B cell (primary cell): ENCODE results near the gene PTCRA. TPM values are rescaled to one million over a fixed set of nuclear protein-coding genes. Genes with fewer than 3 reads are reported as not detected.

Experiments used
- ATAC-seq: fragments of 200-7000 bp; cut with Tn5 transposase; one replicate; pipeline ENCODE4 v1.10.0; 2021; ENCODE audit warnings: low read depth, mild to moderate bottlenecking, moderate number of reproducible peaks, moderate library complexity
- CTCF ChIA-PET: fragments of 350-600 bp; sonication (Branson Sonifier 250); formaldehyde crosslinking; loops from one replicate; lab custom pipeline; 2021; ENCODE audit warnings: antibody characterized with exemption, inconsistent platforms; lab: Charles Lee
- POLR2A ChIA-PET: fragments of 350-600 bp; sonication (Branson Sonifier 250); formaldehyde crosslinking; loops from one replicate; lab custom pipeline; 2021; ENCODE audit warnings: antibody characterized with exemption; lab: Charles Lee
- DNase-seq: peaks from one replicate; pipeline ENCODE4 v3.0.0; 2013
- H2AFZ ChIP-seq: 2 replicates; pipeline ENCODE4 v1.6.1; 2012; ENCODE audit warnings: mild to moderate bottlenecking, low read depth, low read length; ENCODE audit not compliant: insufficient read depth, poor library complexity, severe bottlenecking
- H3K27ac ChIP-seq, 2 donors: 1 replicate in 1 of 2; 2 replicates in 1 of 2; pipeline ENCODE4 v1.5.1; 2012 to 2013; ENCODE audit warnings: low read length in 2 of 2, mild to moderate bottlenecking in 2 of 2, moderate library complexity in 1 of 2
- H3K27me3 ChIP-seq, 4 experiments: fragments of 200-600 bp in 1 of 4; sonication (generic) in 1 of 4; replicated peaks in 1 of 4; 1 replicate in 2 of 4; 2 replicates in 2 of 4; pipeline versions ENCODE4 v1.6.1 to v1.7.0; 2013 to 2016; ENCODE audit warnings: low read length in 3 of 4, mild to moderate bottlenecking in 2 of 4, mixed read lengths in 1 of 4, moderate library complexity in 1 of 4; ENCODE audit not compliant: insufficient read depth in 4 of 4, control insufficient read depth in 3 of 4; ENCODE audit errors: control extremely low read depth in 1 of 4
- H3K36me3 ChIP-seq, 2 experiments: replicated peaks in 1 of 2; 1 replicate in 1 of 2; 2 replicates in 1 of 2; pipeline versions ENCODE4 v1.6.1 to v1.7.1; 2013; ENCODE audit warnings: low read length in 1 of 2; ENCODE audit not compliant: insufficient read depth in 2 of 2, control insufficient read depth in 1 of 2; ENCODE audit errors: control extremely low read depth in 1 of 2, extremely low read depth in 1 of 2
- H3K4me1 ChIP-seq, 2 donors: fragments of 200-600 bp in 1 of 2; sonication (generic) in 1 of 2; 1 replicate in 1 of 2; 2 replicates in 1 of 2; pipeline versions ENCODE4 v1.5.1 to v1.6.1; 2013 to 2017; ENCODE audit warnings: low read length in 2 of 2; ENCODE audit not compliant: control insufficient read depth in 2 of 2, insufficient read depth in 2 of 2
- H3K4me2 ChIP-seq: replicated peaks from 2 replicates; pipeline ENCODE3; 2012; ENCODE audit warnings: mild to moderate bottlenecking, low read depth, low read length; ENCODE audit not compliant: poor library complexity, severe bottlenecking
- H3K4me3 ChIP-seq, 5 experiments: fragments of 200-600 bp in 1 of 5; sonication (generic) in 1 of 5; 1 replicate in 3 of 5; 2 replicates in 2 of 5; pipeline versions ENCODE4 v1.5.1 to v1.7.0; 2011 to 2016; ENCODE audit warnings: low read length in 4 of 5, mild to moderate bottlenecking in 4 of 5, low read depth in 2 of 5, control low read depth in 1 of 5, moderate library complexity in 1 of 5; ENCODE audit not compliant: insufficient read depth in 1 of 5; ENCODE audit errors: control extremely low read depth in 1 of 5, extremely low read depth in 1 of 5
- H3K79me2 ChIP-seq: fragments of 200-600 bp; sonication (generic); one replicate; pipeline ENCODE4 v1.6.0; 2016; ENCODE audit warnings: low read length; ENCODE audit not compliant: control insufficient read depth, insufficient read depth
- H3K9ac ChIP-seq: fragments of 200-600 bp; sonication (generic); 2 replicates; pipeline ENCODE4 v1.6.1; 2017; ENCODE audit warnings: mild to moderate bottlenecking, low read length, moderate library complexity
- H3K9me3 ChIP-seq, 3 donors: one replicate each; pipeline versions ENCODE4 v1.6.1 to v1.7.1; 2013; ENCODE audit warnings: low read length in 2 of 3; ENCODE audit not compliant: control insufficient read depth in 2 of 3, insufficient read depth in 1 of 3; ENCODE audit errors: control extremely low read depth in 1 of 3
- H4K20me1 ChIP-seq: 2 replicates; pipeline ENCODE4 v1.6.0; 2012; ENCODE audit warnings: mild to moderate bottlenecking, low read length; ENCODE audit not compliant: insufficient read depth, control insufficient read depth, poor library complexity, severe bottlenecking
- H3K27ac Mint-ChIP-seq: one replicate; pipeline ENCODE4 v1.8.0; 2021; ENCODE audit warnings: mixed read lengths
- H3K27me3 Mint-ChIP-seq: one replicate; pipeline ENCODE4 v1.8.0; 2021; ENCODE audit warnings: mixed read lengths
- H3K4me1 Mint-ChIP-seq: one replicate; pipeline ENCODE4 v1.8.0; 2021; ENCODE audit warnings: mixed read lengths
- H3K4me3 Mint-ChIP-seq: one replicate; pipeline ENCODE4 v1.8.0; 2021; ENCODE audit warnings: mixed read lengths
- H3K9me3 Mint-ChIP-seq: one replicate; pipeline ENCODE4 v1.8.0; 2022; ENCODE audit warnings: mixed read lengths; ENCODE audit not compliant: insufficient read depth
- CTCF ChIP-seq: fragments of 200-600 bp; IDR thresholded peaks from one replicate; pipeline ENCODE4 v1.8.0; 2022; ENCODE audit warnings: antibody characterized with exemption, mild to moderate bottlenecking
- EZH2 ChIP-seq: IDR thresholded peaks from 2 replicates; pipeline ENCODE4 v1.6.1; 2012; ENCODE audit warnings: borderline replicate concordance, low read depth, mild to moderate bottlenecking, moderate library complexity, low read length; ENCODE audit not compliant: insufficient read depth, poor library complexity, severe bottlenecking
- WGBS: methylation state at CpG from one replicate; pipeline ENCODE4 v1.1.5; 2013; ENCODE audit warnings: missing lambda C conversion rate; ENCODE audit not compliant: insufficient coverage; 5-methylcytosine and 5-hydroxymethylcytosine counted together
- intact Hi-C: fragments of 100-400 bp; cut with micrococcal nuclease; formaldehyde crosslinking; loops from one replicate; pipeline ENCODE4 v1.10.0; 2022
- polyA plus RNA-seq: library from polyadenylated mRNA; depleted of rRNA; stranded (reverse); fragments of >200 nt; gene quantifications from 2 replicates; pipeline ENCODE4 v1.2.3, GENCODE V29; 2012
- total RNA-seq, 2 donors: library from RNA; stranded (reverse); fragments of 120-200 nt in 1 of 2; gene quantifications; 1 replicate in 1 of 2; 2 replicates in 1 of 2; pipeline versions ENCODE4 v1.2.3 to v1.2.4, GENCODE V29; 2013 to 2022

The PTCRA gene
- total and polyA plus RNA-seq, 2 donors (not counting 1 experiment from before 2014, with no cell fraction given) = not detected

- ATAC-seq (no peak), DNase-seq (no peak)
- H3K27me3 ChIP-seq = no peaks in the 10 kb centered on the region
- H3K9me3 ChIP-seq = no peaks in the 10 kb centered on the region
- no peak for TF ChIP-seq EZH2
- TF ChIP-seq CTCF = no peak
- H2AFZ ChIP-seq = peak overlapping the region; percentile 92
- peaks cover 26 to 33% of the 10 kb centered on the region in 2 donors for H3K4me1 ChIP-seq
- peak overlapping the region; percentile 97 for H3K9ac ChIP-seq
- H3K9me3 Mint-ChIP-seq = no peaks in the 10 kb centered on the region
- intact Hi-C loops = loop anchor here (1.0 to 5.0 kb wide), 6 partner anchors 9 to 328 kb away; partner anchors contain the start of genes CNPY3, RPL7L1, TBCC and UBR2
- H3K79me2 ChIP-seq = peaks cover 8% of the 10 kb centered on the region
- peak overlapping the region; percentile 76 to 94 (median 87) for H3K4me3 ChIP-seq
- 75% methylated on average over 2 of the region's 4 CpGs for WGBS
- H3K27me3 Mint-ChIP-seq = no peaks in the 10 kb centered on the region
- H3K4me1 Mint-ChIP-seq = peaks cover 38% of the 10 kb centered on the region
- peaks cover 2 to 13% of the 10 kb centered on the region in 2 experiments for H3K36me3 ChIP-seq
- peak overlapping the region; percentile 77 to 89 for H3K27ac ChIP-seq
- ChIA-PET POLR2A (interaction anchor here (2.3 to 3.2 kb wide), 2 partner anchors 10 to 107 kb away, joined by 17 to 26 read pairs; partner anchors contain the start of genes BICRAL and RPL7L1), CTCF (interaction anchor here (0.7 to 5.5 kb wide), 3 partner anchors 9 to 145 kb away, joined by 3 to 35 read pairs (median 20); partner anchors contain the start of gene RPL7L1)
- peak overlapping the region; percentile 92 for H3K27ac Mint-ChIP-seq
- peak overlapping the region; percentile 86 for H3K4me2 ChIP-seq
- H3K4me3 Mint-ChIP-seq = peak overlapping the region; percentile 92
- peaks cover 1% of the 10 kb centered on the region for H4K20me1 ChIP-seq
Measured at GRCh38 chr6:42889815-42890214, 26.0 kb upstream of the PTCRA start.
